Fibroblast of peridontal ligament (primary cell): ENCODE data around the gene FBXL3.
A peak's percentile ranks its signal among the peaks of the same experiment; 100 is the strongest.
"Not testable (repeated sequence)": the region's sequence is repeated elsewhere in the genome, so short reads cannot be mapped to it uniquely, and the experiment has no call there.

ENCODE experiments used
- DNase-seq: peaks from one replicate; pipeline ENCODE4 v3.0.0-alpha.2; 2010; ENCODE audit errors: extremely low read depth

Gene FBXL3

DNA sequence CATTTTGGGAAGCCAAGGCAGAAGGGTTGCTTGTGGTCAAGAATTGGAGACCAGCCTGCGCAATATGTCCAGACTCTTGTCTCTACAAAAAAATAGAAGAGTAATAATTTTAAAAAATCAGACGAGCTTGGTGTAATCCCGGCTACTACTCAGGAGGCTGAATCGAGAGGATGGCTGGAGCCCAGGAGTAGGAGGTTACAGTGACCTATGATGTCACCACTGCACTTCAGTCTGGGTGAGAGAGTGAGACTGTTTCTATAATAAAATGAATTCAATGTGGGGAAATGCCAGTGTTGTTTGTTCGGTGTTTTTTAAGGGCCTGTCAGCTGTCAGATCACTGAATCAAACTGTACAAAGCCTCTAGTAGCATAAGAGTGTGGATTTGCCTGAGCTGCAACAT is 1.2 kb upstream of the FBXL3 start:
- peak; percentile 66 for DNase-seq

DNA sequence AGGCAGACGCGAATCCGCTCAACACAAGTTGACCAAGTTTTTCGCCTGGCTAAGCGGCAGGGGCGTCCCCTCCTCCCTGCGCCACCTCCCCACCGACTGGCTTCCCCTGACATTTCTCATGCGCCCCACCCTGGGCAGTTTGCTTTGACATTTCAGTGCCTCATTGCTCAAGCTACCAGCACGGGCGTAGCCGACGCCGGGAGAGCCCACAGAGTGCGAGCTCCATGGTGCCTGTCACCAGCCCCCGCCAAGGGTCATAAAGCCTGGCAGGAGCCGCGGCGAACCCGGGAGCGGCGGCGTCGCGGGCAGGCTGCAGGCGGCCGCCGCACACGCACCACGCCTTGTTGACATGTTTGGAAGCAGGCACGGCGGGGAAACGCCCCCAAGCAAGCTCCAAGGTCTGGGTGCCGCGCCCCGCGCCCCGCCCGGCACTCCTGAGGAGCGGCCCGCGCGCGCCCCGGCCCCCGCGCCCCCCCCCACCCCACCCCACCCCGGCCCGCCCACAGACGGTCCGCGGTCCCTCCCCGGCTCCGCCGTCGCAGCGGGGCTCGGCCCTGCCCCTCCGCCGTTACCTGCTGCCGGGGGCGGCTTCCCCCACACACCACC is 601 bp downstream of the FBXL3 start:
- DNase-seq, result peak; percentile 47

DNA sequence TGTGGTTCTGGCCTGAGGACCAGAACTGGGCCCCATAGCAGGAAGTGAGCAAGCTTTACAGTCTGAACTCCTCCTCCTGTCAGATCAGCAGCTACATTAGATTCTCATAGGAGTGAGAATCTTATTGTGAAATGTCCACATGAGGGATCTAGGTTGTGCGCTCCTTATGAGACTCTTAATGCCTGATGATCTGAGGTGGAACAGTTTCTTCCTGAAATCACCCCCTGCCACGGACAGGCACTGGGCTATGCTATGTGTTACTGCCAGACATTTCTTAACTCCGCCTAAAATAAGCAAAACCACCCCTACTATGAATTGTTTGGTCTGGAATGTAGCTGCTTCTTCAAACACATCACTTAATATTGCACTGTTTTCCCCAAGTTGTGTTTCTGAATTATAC is 4.6 kb downstream of the FBXL3 start:
- DNase-seq, result peak; percentile 33

DNA sequence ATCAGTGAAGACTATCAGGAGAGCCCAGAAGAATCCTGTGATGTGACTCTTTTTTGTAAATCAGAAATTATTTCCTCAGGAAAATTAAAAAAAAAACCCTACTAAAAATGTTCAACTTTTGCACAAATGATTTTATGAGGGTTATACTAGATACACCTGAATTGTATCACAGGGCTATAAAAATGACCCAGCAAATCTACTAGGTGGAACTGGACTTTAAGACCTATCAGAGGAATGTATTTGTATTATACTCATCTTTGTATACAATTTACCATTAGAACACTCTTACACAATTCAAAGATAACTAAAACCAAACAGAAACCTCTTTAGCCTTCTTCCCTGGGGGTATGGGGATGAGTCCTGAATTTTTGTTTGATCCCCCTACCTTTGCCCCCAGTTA is 7.2 kb downstream of the FBXL3 start:
- DNase-seq, result no peak

DNA sequence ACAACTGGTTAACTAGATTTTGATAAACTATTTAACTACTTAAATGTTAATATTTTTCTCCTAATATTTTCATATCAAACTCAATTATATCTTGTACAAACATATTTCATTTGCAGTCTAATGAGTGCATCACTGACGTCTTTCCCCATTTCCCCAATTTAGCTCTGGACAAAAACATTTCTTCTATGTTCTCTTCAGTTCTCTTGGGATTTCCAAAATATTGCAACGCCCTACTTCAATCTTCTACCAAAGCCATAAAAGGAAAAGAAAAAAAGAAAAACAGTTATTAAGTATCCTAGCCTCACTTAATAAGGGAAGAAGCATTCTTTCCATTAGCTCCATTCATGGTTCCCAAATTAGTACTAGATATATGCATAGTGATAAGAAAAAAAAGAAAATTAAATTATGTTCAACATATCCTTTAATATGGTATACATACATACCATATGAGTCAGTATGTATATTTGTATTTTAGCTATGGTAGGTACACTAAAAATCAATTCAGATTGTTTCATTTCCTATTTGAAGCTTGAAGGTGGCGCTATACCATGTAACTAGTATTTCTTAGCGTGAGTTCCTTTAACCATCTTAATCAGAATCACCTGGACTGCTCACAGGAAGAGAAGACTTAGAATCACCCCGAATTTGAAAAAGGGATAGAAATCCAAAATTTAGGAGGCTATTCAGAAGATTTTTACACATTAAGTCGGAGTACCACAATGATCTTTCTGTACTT is 9.9 kb downstream of the FBXL3 start:
- no peak for DNase-seq

DNA sequence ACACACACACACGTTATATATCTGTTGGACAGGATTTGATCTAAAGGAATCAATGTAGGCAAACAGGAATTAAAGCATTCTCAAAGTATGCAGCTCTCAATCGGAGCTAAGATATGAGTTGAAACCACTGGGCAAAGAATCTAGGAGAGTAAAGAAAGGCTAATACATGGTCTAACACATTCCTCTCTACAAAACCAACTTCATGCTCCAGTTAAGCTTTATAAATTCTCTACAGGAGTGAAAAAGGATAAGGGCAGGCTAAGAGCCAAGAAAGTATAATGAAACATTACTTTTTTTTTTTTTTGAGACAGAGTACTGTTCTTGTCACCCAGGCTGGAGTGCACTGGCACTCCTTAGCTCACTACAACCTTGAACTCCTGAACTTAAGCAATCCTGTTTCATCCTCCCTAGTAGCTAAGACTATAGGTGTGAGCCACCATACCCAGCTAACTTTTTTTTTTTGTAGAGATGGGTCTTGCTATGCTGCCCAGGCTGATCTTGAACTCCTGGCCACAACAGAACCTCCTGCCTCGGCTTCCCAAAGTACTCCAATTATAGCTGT is 10.6 kb downstream of the FBXL3 start:
- peak; percentile 39 for DNase-seq

DNA sequence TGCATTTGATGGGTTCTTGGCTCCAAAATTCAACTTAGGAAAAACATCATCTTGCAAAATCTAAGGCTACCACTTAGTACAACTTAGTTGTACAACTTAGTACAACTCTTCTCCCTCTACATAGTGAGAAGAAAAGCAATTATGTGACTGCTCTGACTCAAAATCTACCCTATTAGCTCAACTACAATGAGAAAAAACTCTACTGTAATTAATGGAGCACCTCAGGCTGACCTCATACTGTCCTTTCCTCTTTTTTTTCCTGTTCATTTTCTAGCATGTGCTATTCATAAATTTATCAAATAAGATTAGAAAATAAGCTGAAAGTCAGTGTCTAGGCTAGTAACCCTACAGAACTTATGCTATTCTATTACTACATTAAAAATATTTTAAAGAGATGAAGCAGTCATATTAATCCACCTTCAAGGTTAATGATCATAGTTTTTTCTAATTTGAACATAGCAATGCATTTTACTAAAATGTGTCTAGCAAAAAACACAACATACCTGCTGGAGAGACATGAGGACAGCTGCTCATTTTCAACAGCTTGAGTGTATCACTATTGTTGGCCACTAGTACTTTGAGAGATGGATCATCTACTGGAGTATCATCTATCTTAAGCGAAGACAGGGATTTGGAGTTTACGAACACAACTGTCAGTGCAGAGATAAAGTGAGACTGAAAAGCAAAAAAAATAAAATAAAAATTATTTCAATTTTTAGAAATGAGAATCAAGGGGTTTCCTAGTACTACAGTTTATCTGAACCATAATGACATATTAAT is 11.9 kb downstream of the FBXL3 start:
- no peak for DNase-seq

DNA sequence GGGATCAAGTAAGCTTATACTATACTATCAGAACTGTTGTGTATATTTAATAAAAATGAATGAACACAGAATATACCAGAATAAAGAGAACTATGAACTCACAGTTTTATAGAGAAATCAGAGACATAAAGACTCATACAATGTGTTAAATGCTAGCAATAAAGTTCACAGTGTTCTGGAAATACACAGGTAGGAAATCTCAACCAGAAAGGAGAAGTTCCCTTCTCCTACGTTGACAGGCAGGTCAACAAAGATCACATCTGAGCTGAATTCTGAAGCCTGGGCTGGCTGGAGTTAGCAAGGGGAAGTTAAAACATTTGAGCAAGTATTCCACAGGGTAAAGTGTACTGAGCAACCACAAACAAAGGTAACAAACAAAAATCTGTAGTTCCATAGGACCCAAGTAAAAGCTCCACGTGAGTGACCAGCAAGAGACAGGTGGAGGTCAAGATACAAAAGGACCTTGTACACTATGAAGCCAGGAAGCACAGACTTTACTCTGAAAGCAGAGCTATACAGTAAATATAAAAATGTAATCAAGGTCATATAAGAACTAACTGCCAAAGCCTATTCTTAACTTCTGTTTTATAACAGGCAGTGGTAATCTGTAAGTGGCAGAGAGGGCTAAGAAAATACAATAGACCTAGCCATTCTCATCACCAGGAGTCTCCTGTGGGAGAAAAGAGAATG is 13.0 kb downstream of the FBXL3 start:
- DNase-seq, result no peak

DNA sequence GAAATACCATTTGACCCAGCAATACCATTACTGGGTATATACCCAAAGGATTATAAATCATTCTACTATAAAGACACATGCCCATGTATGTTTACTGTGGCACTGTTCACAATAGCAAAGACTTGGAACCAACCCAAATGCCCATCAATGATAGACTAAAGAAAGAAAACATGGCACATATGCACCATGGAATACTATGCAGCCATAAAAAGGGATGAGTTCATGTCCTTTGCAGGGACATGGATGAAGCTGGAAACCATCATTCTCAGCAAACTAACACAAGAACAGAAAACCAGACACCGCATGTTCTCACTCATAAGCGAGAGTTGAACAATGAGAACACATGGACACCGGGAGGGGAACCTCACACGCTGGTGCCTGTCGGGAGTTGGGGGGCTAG is 17.2 kb downstream of the FBXL3 start:
- not testable (repeated sequence) for DNase-seq

DNA sequence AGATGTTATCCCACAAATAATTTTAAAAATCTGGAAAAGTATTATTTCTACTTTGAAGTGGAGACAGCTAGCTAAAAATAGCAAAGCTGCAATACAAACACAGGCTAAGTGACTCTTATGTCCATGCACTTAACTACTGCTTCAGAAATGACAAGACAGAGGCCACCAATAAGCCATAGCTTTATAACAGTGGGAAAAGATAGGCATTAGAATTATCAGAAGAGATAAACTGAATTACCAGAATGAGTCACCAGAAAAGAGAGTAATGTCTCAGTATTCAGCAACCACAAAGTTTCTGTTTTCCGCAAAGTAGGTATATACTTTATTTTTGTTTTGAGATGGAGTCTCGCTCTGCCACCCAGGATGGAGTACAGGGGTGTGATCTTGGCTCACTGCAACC is 17.9 kb downstream of the FBXL3 start:
- DNase-seq, result no peak

DNA sequence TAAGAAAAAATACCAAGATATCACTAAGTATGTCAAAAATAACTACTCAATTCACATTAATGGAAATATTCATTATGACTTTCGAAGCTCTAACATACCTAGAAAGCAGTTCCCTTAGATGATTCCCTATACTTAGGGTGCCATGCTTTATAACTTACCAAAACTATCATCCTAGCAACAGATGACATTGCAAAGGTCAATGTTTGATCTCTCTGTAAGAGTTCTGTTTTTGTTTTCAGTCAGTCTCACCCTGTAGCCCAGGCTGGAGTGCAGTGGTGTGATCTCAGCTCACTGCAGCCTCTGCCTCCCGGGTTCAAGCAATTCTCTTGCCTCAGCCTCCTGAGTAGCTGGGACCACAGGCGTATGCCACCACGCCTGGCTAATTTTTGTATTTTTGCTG is 18.6 kb downstream of the FBXL3 start:
- not testable (repeated sequence) for DNase-seq

DNA sequence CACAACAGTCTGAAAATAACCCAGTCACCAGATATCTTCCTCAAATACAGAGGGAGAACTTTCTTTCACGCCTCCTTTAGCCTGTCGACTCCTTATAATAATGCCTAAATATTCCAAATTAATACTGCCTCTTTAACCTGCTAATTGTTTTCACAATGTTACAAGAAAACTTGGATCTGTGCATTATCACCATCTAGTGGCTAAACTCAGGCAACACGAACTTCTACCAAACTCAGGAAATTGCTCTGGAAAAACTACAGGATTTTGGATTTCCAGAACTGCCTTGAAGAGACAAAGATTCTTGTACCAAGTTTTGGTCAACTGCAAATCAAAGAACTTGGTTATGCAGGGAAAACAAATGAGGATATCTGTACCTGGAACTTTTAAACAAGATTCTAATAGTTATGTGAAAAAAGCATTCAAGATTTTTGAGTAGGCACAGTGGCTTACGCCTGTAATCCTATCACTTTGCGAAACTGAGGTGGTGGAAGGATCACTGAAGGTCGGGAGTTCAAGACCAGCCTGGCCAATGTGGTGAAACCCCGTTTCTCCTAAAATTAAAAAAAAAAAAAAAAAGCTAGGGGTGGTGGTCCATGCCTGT is 24.3 kb downstream of the FBXL3 start:
- DNase-seq, result peak; percentile 70

DNA sequence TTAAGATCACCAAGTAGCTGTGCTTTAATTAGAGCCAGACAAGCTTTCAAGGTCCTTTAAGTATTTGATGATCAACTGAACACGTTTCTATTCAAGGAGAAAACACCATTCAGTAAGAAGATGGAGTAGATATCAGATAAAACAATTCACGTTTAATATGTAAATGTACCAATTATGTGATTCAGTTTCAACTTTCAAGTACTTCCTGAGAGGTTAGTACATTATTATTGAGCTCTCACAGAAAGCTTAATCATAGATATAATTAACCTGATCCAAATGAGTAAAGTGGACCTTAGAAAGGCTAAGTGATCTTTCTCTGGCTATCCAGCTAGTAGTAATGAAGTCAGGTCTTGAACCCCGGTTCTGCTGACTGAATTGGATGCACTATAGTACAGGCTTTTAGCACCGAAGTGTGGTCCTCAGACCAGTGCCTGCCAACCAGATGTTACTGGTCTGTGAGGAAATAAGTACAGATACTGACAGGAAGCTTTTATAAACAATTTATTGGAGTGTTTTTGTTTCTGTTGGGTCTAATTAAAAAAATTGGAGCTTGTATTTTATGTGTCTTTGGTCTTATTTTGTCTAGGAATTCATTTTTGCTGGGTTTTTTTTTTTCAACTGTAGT is 24.9 kb downstream of the FBXL3 start:
- no peak for DNase-seq

DNA sequence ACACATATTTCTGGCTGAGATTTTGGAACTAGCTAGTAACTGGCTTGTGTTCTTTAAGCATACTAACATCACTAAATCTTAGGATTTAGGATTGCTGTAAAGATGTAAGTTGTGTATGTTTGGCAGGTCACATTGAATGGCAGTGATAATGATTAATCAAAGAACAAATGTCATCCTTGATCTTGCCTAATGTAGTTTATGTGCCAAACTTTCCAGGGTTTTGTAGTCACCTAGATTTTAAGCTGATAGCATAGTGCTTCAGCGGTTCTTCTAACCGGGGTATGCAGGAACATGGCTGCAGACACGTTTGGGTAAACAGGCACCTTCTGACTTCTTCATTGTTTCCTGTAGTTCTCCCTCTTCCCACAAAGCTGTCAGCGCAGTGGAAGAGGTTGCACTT is 25.4 kb downstream of the FBXL3 start:
- no peak for DNase-seq

DNA sequence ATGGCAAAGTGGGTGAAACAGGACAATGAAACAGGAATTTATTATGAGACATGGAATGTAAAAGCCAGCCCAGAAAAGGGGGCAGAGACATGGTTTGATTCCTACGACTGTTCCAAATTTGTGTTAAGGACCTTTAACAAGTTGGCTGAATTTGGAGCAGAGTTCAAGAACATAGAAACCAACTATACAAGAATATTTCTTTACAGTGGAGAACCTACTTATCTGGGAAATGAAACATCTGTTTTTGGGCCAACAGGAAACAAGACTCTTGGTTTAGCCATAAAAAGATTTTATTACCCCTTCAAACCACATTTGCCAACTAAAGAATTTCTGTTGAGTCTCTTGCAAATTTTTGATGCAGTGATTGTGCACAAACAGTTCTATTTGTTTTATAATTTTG is 26.5 kb downstream of the FBXL3 start:
- DNase-seq, result peak; percentile 29

DNA sequence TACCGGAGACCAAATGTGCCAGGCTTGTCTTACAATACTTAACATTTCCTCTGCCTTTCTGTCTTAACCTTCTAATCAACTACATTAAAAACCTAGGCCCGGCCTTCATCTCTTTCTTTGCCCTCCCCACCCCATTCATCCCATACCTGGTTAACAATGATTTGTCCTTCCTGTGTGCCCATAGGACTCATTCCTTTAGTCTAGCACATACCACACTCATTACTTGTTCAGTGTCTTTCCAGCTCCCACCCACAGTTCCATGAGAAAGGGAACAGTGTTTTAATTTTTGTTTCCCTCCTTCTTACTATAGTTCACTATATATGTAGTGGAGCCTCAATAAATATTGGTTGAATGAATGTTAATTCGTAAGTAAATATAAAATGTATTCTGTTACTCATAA is 32.7 kb downstream of the FBXL3 start:
- no peak for DNase-seq

DNA sequence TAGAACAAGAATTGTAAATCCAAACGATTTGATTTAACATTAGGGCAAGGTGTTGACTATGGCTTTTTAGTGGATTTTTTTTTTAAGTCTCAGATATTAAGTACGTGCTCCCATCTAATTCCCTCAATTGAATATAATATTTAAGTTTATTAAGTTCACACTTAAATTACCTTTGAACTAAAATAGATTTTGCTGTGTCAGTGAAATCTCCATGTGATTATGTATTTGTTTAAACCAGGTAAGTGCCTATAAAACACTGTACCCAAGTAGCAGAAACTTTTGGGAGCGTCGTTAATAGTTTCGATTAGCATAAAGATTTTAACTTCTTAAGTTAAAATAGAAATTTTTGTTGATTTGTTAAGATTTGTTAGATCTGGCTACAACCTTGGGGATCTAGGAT is 33.5 kb downstream of the FBXL3 start:
- DNase-seq, result no peak

DNA sequence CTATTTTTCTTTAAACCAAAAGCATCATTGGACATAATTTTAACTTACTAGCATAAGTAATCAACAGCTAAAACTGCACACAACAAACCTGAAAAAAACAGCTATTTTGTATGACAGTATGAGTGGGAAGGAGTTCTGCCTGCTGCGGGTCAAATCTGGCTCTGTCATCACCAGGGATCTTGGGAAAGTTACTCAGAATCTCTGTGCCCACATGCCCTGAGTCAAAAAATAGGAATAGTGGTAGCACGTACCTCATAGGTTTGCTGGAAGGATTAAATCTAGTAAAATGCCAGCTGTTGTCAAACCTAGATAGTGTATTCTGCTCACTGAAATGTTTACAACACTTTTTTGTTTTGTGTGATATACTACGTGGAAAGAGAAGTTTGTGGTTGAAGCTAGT is 33.9 kb downstream of the FBXL3 start:
- peak; percentile 43 for DNase-seq

DNA sequence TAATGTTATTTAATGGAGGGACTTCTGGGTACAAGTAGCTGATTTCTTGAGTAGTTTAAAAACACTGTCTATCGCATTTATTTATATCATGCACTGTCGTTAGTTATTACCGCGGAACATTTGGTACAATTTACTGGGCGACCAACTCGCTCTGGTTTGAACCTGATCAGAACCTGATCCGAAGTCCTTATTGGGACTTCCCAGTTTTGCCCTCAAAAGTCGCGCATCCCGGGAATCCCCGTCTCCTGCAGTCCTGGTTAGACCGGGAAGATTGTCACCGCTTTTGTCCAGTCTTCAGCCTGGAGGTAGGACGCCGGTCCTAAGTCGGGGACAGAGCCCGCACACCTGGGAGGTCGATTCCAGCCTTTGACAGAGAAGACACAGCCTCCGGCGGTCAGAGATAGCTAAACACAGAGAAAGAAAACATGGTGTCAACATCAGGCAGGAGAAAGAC is 34.4 kb downstream of the FBXL3 start:
- DNase-seq, result peak; percentile 35

DNA sequence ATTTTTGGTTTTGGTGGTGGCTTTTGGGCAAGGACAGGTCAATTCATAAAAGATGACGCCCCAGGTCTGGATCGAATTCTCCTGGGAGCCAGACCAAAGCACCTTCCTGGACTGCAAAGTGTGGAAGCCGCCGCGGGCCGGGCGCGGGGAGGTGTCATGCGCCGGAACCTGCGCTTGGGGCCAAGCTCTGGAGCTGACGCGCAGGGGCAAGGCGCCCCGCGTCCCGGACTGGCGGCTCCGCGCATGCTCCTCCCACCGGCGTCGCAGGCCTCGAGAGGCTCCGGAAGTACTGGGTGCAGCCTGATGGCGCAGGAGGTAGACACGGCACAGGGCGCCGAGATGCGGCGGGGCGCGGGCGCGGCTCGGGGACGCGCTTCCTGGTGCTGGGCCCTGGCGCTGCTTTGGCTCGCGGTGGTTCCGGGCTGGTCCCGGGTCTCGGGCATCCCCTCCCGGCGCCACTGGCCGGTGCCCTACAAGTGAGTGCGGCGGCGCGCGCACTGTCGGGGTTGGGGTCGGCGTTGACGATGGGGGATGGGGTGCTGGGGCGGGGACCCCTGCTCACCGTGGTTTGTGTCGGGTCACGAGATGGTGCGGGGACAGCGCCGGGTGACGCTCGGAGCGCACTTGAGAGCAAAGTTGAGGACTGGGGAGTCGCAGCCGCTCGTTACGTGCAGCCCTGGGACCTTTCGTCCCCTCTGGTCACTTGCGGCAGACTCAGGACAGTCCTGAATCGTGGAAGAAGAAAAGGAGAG is 35.0 kb downstream of the FBXL3 start, which contains the start of gene CLN5:
CLN5 (plus strand) TSS at position 286 of the 752 bp plus-strand sequence; CDS start at position 304, 18 bp downstream.
- DNase-seq, result peak; percentile 84
